Sigmoid colon (tissue), 7 donors: Measurements from ENCODE around the gene TERB1. TPM values are rescaled to one million over a fixed set of nuclear protein-coding genes. Genes with fewer than 3 reads are reported as not detected.
"Not testable (repeated sequence)": the region's sequence is repeated elsewhere in the genome, so short reads cannot be mapped to it uniquely, and the experiment has no call there.

Experiments used
- DNase-seq: peaks from one replicate; pipeline ENCODE4 v3.0.0-alpha.2; 2019
- H3K27ac ChIP-seq, 4 donors: fragments of 200-600 bp; sonication (generic); one replicate each; pipeline ENCODE4 v1.5.1; 2016 to 2019; ENCODE audit warnings: mild to moderate bottlenecking in 1 of 4
- H3K27me3 ChIP-seq, 3 donors: fragments of 200-600 bp; sonication (generic); one replicate each; pipeline ENCODE4 v1.5.1; 2019; ENCODE audit warnings: mild to moderate bottlenecking in 1 of 3
- H3K36me3 ChIP-seq, 4 donors: fragments of 200-600 bp; sonication (generic); one replicate each; pipeline ENCODE4 v1.5.1; 2016 to 2019
- H3K4me1 ChIP-seq, 4 donors: fragments of 200-600 bp; sonication (generic); one replicate each; pipeline ENCODE4 v1.5.1; 2017 to 2019
- H3K4me3 ChIP-seq, 4 donors: fragments of 200-600 bp; sonication (generic); one replicate each; pipeline ENCODE4 v1.5.1; 2017 to 2019; ENCODE audit warnings: mild to moderate bottlenecking in 2 of 4, moderate library complexity in 1 of 4
- H3K9me3 ChIP-seq, 4 donors: fragments of 200-600 bp in 3 of 4; sonication (generic) in 3 of 4; one replicate each; pipeline versions ENCODE4 v1.5.1 to v1.6.1; 2013 to 2019
- CTCF ChIP-seq, 4 experiments: fragments of 450-650 bp in 3 of 4; fragments of 200-600 bp in 1 of 4; IDR thresholded peaks; one replicate each; pipeline ENCODE4 v1.5.1; 2016 to 2019; ENCODE audit warnings: antibody characterized with exemption in 4 of 4, mild to moderate bottlenecking in 3 of 4, moderate library complexity in 2 of 4
- EP300 ChIP-seq, 4 donors: sonication (generic); formaldehyde crosslinking; IDR thresholded peaks; one replicate each; pipeline ENCODE4 v1.6.1; 2017; ENCODE audit warnings: antibody characterized with exemption in 4 of 4
- POLR2A ChIP-seq, 2 donors: fragments of 450-650 bp; IDR thresholded peaks; one replicate each; pipeline ENCODE4 v1.6.1; 2016; ENCODE audit warnings: antibody characterized with exemption in 2 of 2, mild to moderate bottlenecking in 2 of 2, moderate library complexity in 2 of 2
- POLR2AphosphoS5 ChIP-seq, 4 donors: sonication (generic); formaldehyde crosslinking; IDR thresholded peaks; one replicate each; pipeline ENCODE4 v1.6.1; 2017; ENCODE audit warnings: antibody characterized with exemption in 4 of 4
- WGBS, 2 donors: extraction: QIAGEN DNeasy Blood & Tissue Kit; methylation state at CpG; one replicate each; pipeline ENCODE4 v1.1.7; 2013; 5-methylcytosine and 5-hydroxymethylcytosine counted together
- intact Hi-C: fragments of 100-400 bp; cut with DNase I; formaldehyde crosslinking; loops from one replicate; pipeline ENCODE4 v1.15.1; 2023
- polyA plus RNA-seq, 3 donors: library from polyadenylated mRNA; stranded (reverse); fragments of 200-250 nt; gene quantifications; one replicate each; pipeline ENCODE4 v1.2.3, GENCODE V29; 2013
- total RNA-seq, 4 donors: library from RNA; depleted of rRNA; stranded (reverse); fragments of >200 nt; gene quantifications; one replicate each; pipeline ENCODE4 v1.1.0, GENCODE V29; 2016
- donor health status: healthy with polysubstance abuse.
- donor health status: Bipolar disorder and iron deficiency.
- donor health status: healthy.

The TERB1 gene
- total and polyA plus RNA-seq, 7 donors: under 0.01 to 0.03 TPM; not detected in 5

- Histone ChIP-seq H3K36me3 (peaks cover 0 to 22% (median 2%) of the 10 kb centered on the region in 4 donors), H3K4me3 (no peak overlapping the region), H3K27me3 (no peaks in the 10 kb centered on the region), H3K9me3 (no peaks in the 10 kb centered on the region), H3K4me1 (no peaks in the 10 kb centered on the region), H3K27ac (no peak overlapping the region)
- TF ChIP-seq POLR2A (IDR thresholded peaks at IDR 0.05) (no peak), CTCF (IDR thresholded peaks at IDR 0.05) (no peak), POLR2AphosphoS5 (IDR thresholded peaks at IDR 0.05) (no peak), EP300 (IDR thresholded peaks at IDR 0.05) (no peak)
- 91 to 95% methylated on average over 2 of the region's 2 CpGs for WGBS, 2 donors
- DNase-seq: no peak
- intact Hi-C loops: no loop called here
Observed at GRCh38 chr16:66798161-66798560, 3.2 kb downstream of the TERB1 start.

- intact Hi-C loops, DNase-seq, H3K36me3 ChIP-seq, H3K27ac ChIP-seq, H3K9me3 ChIP-seq, H3K4me1 ChIP-seq, H3K27me3 ChIP-seq, H3K4me3 ChIP-seq: not testable (repeated sequence)
- WGBS, 2 donors: 81 to 91% methylated on average over 6 of the region's 6 CpGs
Observed at GRCh38 chr16:66793984-66794383, 7.4 kb downstream of the TERB1 start.

- DNase-seq: no peak
- H3K27ac ChIP-seq: no peak overlapping the region
- intact Hi-C loops: no loop called here
- H3K4me3 ChIP-seq: no peak overlapping the region
- H3K36me3 ChIP-seq: no peaks in the 10 kb centered on the region
- WGBS, 2 donors: 78 to 79% methylated on average over 3 of the region's 3 CpGs
- no peaks in the 10 kb centered on the region for H3K4me1 ChIP-seq
- TF ChIP-seq POLR2A (IDR thresholded peaks at IDR 0.05) (no peak), CTCF (IDR thresholded peaks at IDR 0.05) (no peak), EP300 (IDR thresholded peaks at IDR 0.05) (no peak), POLR2AphosphoS5 (IDR thresholded peaks at IDR 0.05) (no peak)
- no peaks in the 10 kb centered on the region for H3K27me3 ChIP-seq
- peaks cover 0 to 2% (median 0%) of the 10 kb centered on the region in 4 donors for H3K9me3 ChIP-seq
Observed at GRCh38 chr16:66790130-66790733, 11.2 kb downstream of the TERB1 start.

- DNase-seq: no peak
- Histone ChIP-seq H3K36me3 (no peaks in the 10 kb centered on the region), H3K27ac (no peak overlapping the region), H3K9me3 (peaks cover 0 to 2% (median 0%) of the 10 kb centered on the region in 4 donors), H3K27me3 (no peaks in the 10 kb centered on the region), H3K4me3 (no peak overlapping the region), H3K4me1 (no peaks in the 10 kb centered on the region)
- intact Hi-C loops: no loop called here
- WGBS, 2 donors: 69 to 94% methylated on average over 2 of the region's 2 CpGs
- TF ChIP-seq CTCF (IDR thresholded peaks at IDR 0.05) (no peak), POLR2AphosphoS5 (IDR thresholded peaks at IDR 0.05) (no peak), EP300 (IDR thresholded peaks at IDR 0.05) (no peak), POLR2A (IDR thresholded peaks at IDR 0.05) (no peak)
Observed at GRCh38 chr16:66787427-66787826, 14.0 kb downstream of the TERB1 start.

- intact Hi-C loops: no loop called here
- H3K36me3 ChIP-seq: no peaks in the 10 kb centered on the region
- H3K27me3 ChIP-seq: no peaks in the 10 kb centered on the region
- no peaks in the 10 kb centered on the region for H3K4me1 ChIP-seq
- no peak for DNase-seq
- 93 to 99% methylated on average over 3 of the region's 3 CpGs for WGBS, 2 donors
- TF ChIP-seq POLR2AphosphoS5 (IDR thresholded peaks at IDR 0.05) (no peak), CTCF (IDR thresholded peaks at IDR 0.05) (no peak), POLR2A (IDR thresholded peaks at IDR 0.05) (no peak), EP300 (IDR thresholded peaks at IDR 0.05) (no peak)
- H3K4me3 ChIP-seq: no peak overlapping the region
- peaks cover 0 to 2% (median 0%) of the 10 kb centered on the region in 4 donors for H3K9me3 ChIP-seq
- H3K27ac ChIP-seq: no peak overlapping the region
Observed at GRCh38 chr16:66786551-66786950, 14.8 kb downstream of the TERB1 start.
